IMR-90 (cell line): ENCODE measurements around the gene ZNF862. TPM values are rescaled to one million over a fixed set of nuclear protein-coding genes. Genes with fewer than 3 reads are reported as not detected.

Source experiments
- ATAC-seq: fragments of 200-7000 bp; cut with Tn5 transposase; 2 replicates; pipeline ENCODE4 v1.9.1; 2020; ENCODE audit warnings: low read depth, mild to moderate bottlenecking, moderate library complexity
- BruUV-seq: library from RNA; stranded (reverse); fragments of 400-500 nt; replicated peaks from 2 replicates; lab custom pipeline; 2021; lab: Mats Ljungman, UMichigan
- CTCF ChIA-PET: fragments of 300-600 bp; formaldehyde crosslinking; extraction: SDS; loops from one replicate; lab custom pipeline; 2021; ENCODE audit warnings: antibody characterized with exemption; lab: Yijun Ruan, JAX
- POLR2A ChIA-PET: fragments of 300-600 bp; sonication (Branson Sonifier 250); formaldehyde crosslinking; loops from one replicate; lab custom pipeline; 2022; ENCODE audit warnings: antibody characterized with exemption; ENCODE audit not compliant: unreplicated experiment; lab: Charles Lee
- DNase-seq: peaks from one replicate; pipeline ENCODE4 v3.0.0; 2013
- H2AFZ ChIP-seq: replicated peaks from 2 replicates; pipeline ENCODE3; 2013; ENCODE audit warnings: low read length, mild to moderate bottlenecking; ENCODE audit not compliant: poor library complexity
- H2AK5ac ChIP-seq: 2 replicates; pipeline ENCODE4 v1.6.1; 2013; ENCODE audit warnings: low read depth, low read length, inconsistent platforms
- H2AK9ac ChIP-seq: replicated peaks from 2 replicates; pipeline ENCODE3; 2013; ENCODE audit warnings: mild to moderate bottlenecking, low read depth, low read length, moderate library complexity; ENCODE audit not compliant: poor library complexity
- H2BK120ac ChIP-seq: 2 replicates; pipeline ENCODE4 v1.6.1; 2013; ENCODE audit warnings: low read depth, low read length, inconsistent platforms
- H2BK15ac ChIP-seq: 3 replicates; pipeline ENCODE4 v1.6.1; 2013; ENCODE audit warnings: low read depth, low read length, inconsistent platforms
- H2BK20ac ChIP-seq: 2 replicates; pipeline ENCODE4 v1.6.1; 2013; ENCODE audit warnings: low read depth, mild to moderate bottlenecking, inconsistent platforms, low read length, moderate library complexity
- H2BK5ac ChIP-seq: 2 replicates; pipeline ENCODE4 v1.6.1; 2013; ENCODE audit warnings: mild to moderate bottlenecking, low read depth, low read length, inconsistent platforms; ENCODE audit not compliant: poor library complexity, severe bottlenecking
- H3K14ac ChIP-seq: replicated peaks from 2 replicates; pipeline ENCODE4 v1.6.1; 2013; ENCODE audit warnings: low read depth, low read length, inconsistent platforms
- H3K18ac ChIP-seq: 2 replicates; pipeline ENCODE4 v1.6.1; 2013; ENCODE audit warnings: low read depth, low read length, control low read depth
- H3K23ac ChIP-seq: 2 replicates; pipeline ENCODE4 v1.6.1; 2013; ENCODE audit warnings: low read depth, low read length, inconsistent platforms
- H3K27ac ChIP-seq: 2 replicates; pipeline ENCODE4 v1.5.1; 2013; ENCODE audit warnings: mild to moderate bottlenecking, control low read depth, low read length; ENCODE audit not compliant: insufficient read depth
- H3K27me3 ChIP-seq: 2 replicates; pipeline ENCODE4 v1.6.1; 2013; ENCODE audit warnings: low read length; ENCODE audit not compliant: control insufficient read depth, insufficient read depth
- H3K36me3 ChIP-seq: 2 replicates; pipeline ENCODE4 v1.6.1; 2013; ENCODE audit warnings: low read length, mixed read lengths; ENCODE audit not compliant: control insufficient read depth, insufficient read depth
- H3K4ac ChIP-seq: 2 replicates; pipeline ENCODE4 v1.6.1; 2013; ENCODE audit warnings: low read depth, low read length, inconsistent platforms
- H3K4me1 ChIP-seq: 2 replicates; pipeline ENCODE4 v1.6.1; 2013; ENCODE audit warnings: low read length, mixed read lengths; ENCODE audit not compliant: control insufficient read depth, insufficient read depth
- H3K4me2 ChIP-seq: 2 replicates; pipeline ENCODE4 v1.6.1; 2013; ENCODE audit warnings: low read depth, mild to moderate bottlenecking, control low read depth, low read length, moderate library complexity
- H3K4me3 ChIP-seq: 2 replicates; pipeline ENCODE4 v1.5.1; 2013; ENCODE audit warnings: low read depth, mild to moderate bottlenecking, control low read depth, low read length, moderate library complexity; ENCODE audit not compliant: insufficient read depth
- H3K56ac ChIP-seq: 2 replicates; pipeline ENCODE4 v1.6.1; 2013; ENCODE audit warnings: low read length, inconsistent platforms; ENCODE audit not compliant: insufficient read depth; ENCODE audit errors: extremely low read depth
- H3K79me1 ChIP-seq, 2 experiments: 2 replicates each; pipeline ENCODE4 v1.6.1; 2013; ENCODE audit warnings: low read length in 2 of 2, inconsistent platforms in 1 of 2, low read depth in 1 of 2
- H3K9ac ChIP-seq: 2 replicates; pipeline ENCODE4 v1.6.1; 2013; ENCODE audit warnings: low read depth, low read length, control low read depth
- H3K9me1 ChIP-seq: 2 replicates; pipeline ENCODE4 v1.6.1; 2013; ENCODE audit warnings: low read length, inconsistent platforms; ENCODE audit not compliant: insufficient read depth
- H3K9me3 ChIP-seq: 2 replicates; pipeline ENCODE4 v1.6.1; 2013; ENCODE audit warnings: low read length; ENCODE audit not compliant: control insufficient read depth, insufficient read depth
- H4K20me1 ChIP-seq: 2 replicates; pipeline ENCODE4 v1.6.1; 2013; ENCODE audit warnings: low read length, inconsistent platforms; ENCODE audit not compliant: insufficient read depth
- H4K5ac ChIP-seq: 2 replicates; pipeline ENCODE4 v1.6.1; 2013; ENCODE audit warnings: mild to moderate bottlenecking, low read depth, low read length, control low read depth
- H4K8ac ChIP-seq, 2 experiments: 2 replicates each; pipeline ENCODE4 v1.6.1; 2013; ENCODE audit warnings: low read depth in 2 of 2, low read length in 2 of 2, control low read depth in 1 of 2, inconsistent platforms in 1 of 2
- H4K91ac ChIP-seq: 2 replicates; pipeline ENCODE4 v1.6.1; 2013; ENCODE audit warnings: low read depth, low read length, inconsistent platforms; ENCODE audit not compliant: insufficient read depth
- BHLHE40 ChIP-seq: fragments of 150-350 bp; IDR thresholded peaks from 2 replicates; pipeline ENCODE4 v1.6.1; 2016; ENCODE audit warnings: mild to moderate bottlenecking, low read depth, low read length
- CTCF ChIP-seq: conservative IDR thresholded peaks from 2 replicates; pipeline ENCODE4 v1.5.1; 2012; ENCODE audit warnings: mild to moderate bottlenecking, low read depth, low read length, improper control_type of control experiment
- ELK1 ChIP-seq: fragments of 150-350 bp; IDR thresholded peaks from 2 replicates; pipeline ENCODE4 v1.6.1; 2016; ENCODE audit warnings: low read depth, mild to moderate bottlenecking, low read length, moderate library complexity, borderline replicate concordance
- FOS ChIP-seq: fragments of 150-350 bp; IDR thresholded peaks from 2 replicates; pipeline ENCODE4 v1.6.1; 2016; ENCODE audit warnings: low read depth, low read length
- MAFK ChIP-seq: IDR thresholded peaks from 2 replicates; pipeline ENCODE4 v1.6.1; 2012; ENCODE audit warnings: low read depth, low read length, improper control_type of control experiment
- MAZ ChIP-seq: IDR thresholded peaks from 2 replicates; pipeline ENCODE4 v1.6.1; 2012; ENCODE audit warnings: low read depth, mild to moderate bottlenecking, low read length, improper control_type of control experiment, moderate library complexity, borderline replicate concordance
- MXI1 ChIP-seq: IDR thresholded peaks from 2 replicates; pipeline ENCODE4 v1.6.1; 2012; ENCODE audit warnings: low read depth, mild to moderate bottlenecking, low read length, moderate library complexity, borderline replicate concordance
- NFE2L2 ChIP-seq: fragments of 150-350 bp; IDR thresholded peaks from 2 replicates; pipeline ENCODE4 v1.6.1; 2016; ENCODE audit warnings: low read depth, mild to moderate bottlenecking, low read length
- POLR2A ChIP-seq: IDR thresholded peaks from 2 replicates; pipeline ENCODE4 v1.6.1; 2012; ENCODE audit warnings: mild to moderate bottlenecking, low read depth, low read length
- RFX5 ChIP-seq: IDR thresholded peaks from 2 replicates; pipeline ENCODE4 v1.8.0; 2012; ENCODE audit warnings: low read depth, mild to moderate bottlenecking, low read length, moderate library complexity
- SMC3 ChIP-seq: fragments of 150-350 bp; IDR thresholded peaks from 2 replicates; pipeline ENCODE4 v1.6.1; 2016; ENCODE audit warnings: low read depth, mild to moderate bottlenecking, antibody characterized with exemption, low read length, moderate library complexity
- USF2 ChIP-seq: fragments of 150-350 bp; IDR thresholded peaks from 2 replicates; pipeline ENCODE4 v1.6.1; 2017; ENCODE audit warnings: mild to moderate bottlenecking, antibody characterized with exemption, low read length, low read depth
- WGBS, 2 experiments: methylation state at CpG; one replicate each; pipeline versions ENCODE4 v1.1.5 to v1.1.7; 2013; ENCODE audit warnings: missing lambda C conversion rate in 2 of 2; ENCODE audit not compliant: insufficient read length in 1 of 2; ENCODE audit errors: extremely low coverage in 2 of 2; 5-methylcytosine and 5-hydroxymethylcytosine counted together
- dilution Hi-C: fragments of 300-500 bp; cut with HindIII; formaldehyde crosslinking; loops from one replicate; pipeline ENCODE4 v1.14.3; 2018; ENCODE audit warnings: low sequenced_read_pairs; ENCODE audit not compliant: unreplicated experiment
- in situ Hi-C: fragments of 300-500 bp; cut with MboI; formaldehyde crosslinking; loops from 3 replicates; pipeline ENCODE4 v1.14.3; 2019; ENCODE audit warnings: low sequenced_read_pairs, inconsistent platforms, mixed read lengths
- intact Hi-C: fragments of 100-400 bp; cut with micrococcal nuclease; formaldehyde crosslinking; loops from 2 replicates; pipeline ENCODE4 v1.10.0; 2022
- polyA plus RNA-seq, 3 experiments: library from polyadenylated mRNA; depleted of rRNA; stranded (reverse); fragments of >200 nt; gene quantifications; 2 replicates each; pipeline ENCODE4 v1.2.3, GENCODE V29; 2012; ENCODE audit warnings: low replicate concordance in 1 of 3
- total RNA-seq: library from RNA; depleted of rRNA; stranded (reverse); fragments of >200 nt; gene quantifications from 2 replicates; pipeline ENCODE4 v1.2.3, GENCODE V29; 2012

ZNF862 gene
- total and polyA plus RNA-seq, 2 of the 4 experiments (the other 2 are of a cell fraction): 5.9 to 10.8 TPM

GRCh38 chr7:149828357-149829309 is 9.5 kb upstream of the ZNF862 start:
- ATAC-seq: no peak
- dilution Hi-C loops: no loop called here
- in situ Hi-C loops: no loop called here

More at GRCh38 chr7:149828357-149829309, 9.5 kb upstream of the ZNF862 start:
- no peak overlapping the region for H3K18ac ChIP-seq
- H2AK9ac ChIP-seq: no peak overlapping the region
- H3K4me2 ChIP-seq: no peak overlapping the region
- no peaks in the 10 kb centered on the region for H3K79me1 ChIP-seq
- TF ChIP-seq MAZ (no peak), NFE2L2 (no peak), ELK1 (no peak), SMC3 (no peak), BHLHE40 (no peak), CTCF (no peak), MXI1 (no peak), RFX5 (no peak), MAFK (no peak), FOS (no peak), POLR2A (no peak), USF2 (no peak)
- no peaks in the 10 kb centered on the region for H3K4me1 ChIP-seq
- no peak overlapping the region for H4K5ac ChIP-seq
- no peaks in the 10 kb centered on the region for H3K36me3 ChIP-seq
- H3K9me1 ChIP-seq: no peaks in the 10 kb centered on the region
- H2BK5ac ChIP-seq: no peak overlapping the region
- DNase-seq: no peak
- no peak overlapping the region for H3K27ac ChIP-seq
- no peaks in the 10 kb centered on the region for H4K20me1 ChIP-seq
- H3K9ac ChIP-seq: no peak overlapping the region
- H3K27me3 ChIP-seq: peaks cover 15% of the 10 kb centered on the region; the same call in 1 of the 2 replicates
- H2BK120ac ChIP-seq: no peak overlapping the region
- H4K8ac ChIP-seq: no peak overlapping the region
- no peak overlapping the region for H3K4ac ChIP-seq
- H2BK20ac ChIP-seq: no peak overlapping the region
- intact Hi-C loops: no loop called here
- no peak overlapping the region for H3K14ac ChIP-seq
- H3K4me3 ChIP-seq: no peak overlapping the region
- H3K23ac ChIP-seq: no peak overlapping the region
- ChIA-PET CTCF (interaction anchor here (1.0 kb wide), 1 partner anchor 22 kb away, joined by 4 read pairs; no protein-coding TSS in a partner anchor), POLR2A (no interaction called here)
- no TSS peak for BruUV-seq
- H3K9me3 ChIP-seq: no peaks in the 10 kb centered on the region
- H4K91ac ChIP-seq: no peak overlapping the region
- no CpG with 5 or more reads among the region's 19 CpGs for WGBS, 2 experiments
- H2AK5ac ChIP-seq: no peak overlapping the region
- no peak overlapping the region for H2AFZ ChIP-seq
- no peak overlapping the region for H3K56ac ChIP-seq
- H2BK15ac ChIP-seq: no peak overlapping the region
